Measurements from ENCODE around the gene KIAA1549.
"Not testable (repeated sequence)": the region's sequence is repeated elsewhere in the genome, so short reads cannot be mapped to it uniquely, and the experiment has no call there.

Gene KIAA1549

GRCh38 chr7:138992052-138992531 is 10.9 kb upstream of the KIAA1549 start:
- no peak overlapping the region for H3K27ac ChIP-seq (ENCODE audit: low read length)
- H3K36me3 ChIP-seq (ENCODE audit: insufficient read depth, low read depth, low read length) = no peaks in the 10 kb centered on the region
- H3K4me1 ChIP-seq (ENCODE audit: insufficient read depth, low read length) = no peaks in the 10 kb centered on the region
- no peak overlapping the region for H3K9ac ChIP-seq (ENCODE audit: low read depth, low read length)
- peaks cover 10% of the 10 kb centered on the region for H3K9me3 ChIP-seq (ENCODE audit: insufficient read depth, low read depth, low read length)
- H3K4me3 ChIP-seq (ENCODE audit: low read length) = no peak overlapping the region
- H3K27me3 ChIP-seq (ENCODE audit: insufficient read depth, low read length) = no peaks in the 10 kb centered on the region

GRCh38 chr7:138987686-138988085 is 6.5 kb upstream of the KIAA1549 start:
- H3K4me1 ChIP-seq (ENCODE audit: insufficient read depth, low read length) = no peaks in the 10 kb centered on the region

GRCh38 chr7:138982204-138982623 is 1.0 kb upstream of the KIAA1549 start:
- no peaks in the 10 kb centered on the region for H3K9me3 ChIP-seq (ENCODE audit: insufficient read depth, low read depth, low read length)
- H3K36me3 ChIP-seq (ENCODE audit: insufficient read depth, low read depth, low read length) = no peaks in the 10 kb centered on the region
- H3K4me1 ChIP-seq (ENCODE audit: insufficient read depth, low read length) = peaks cover 10% of the 10 kb centered on the region
- H3K27me3 ChIP-seq (ENCODE audit: insufficient read depth, low read length) = peaks cover 23% of the 10 kb centered on the region
- H3K9ac ChIP-seq (ENCODE audit: low read depth, low read length) = peak overlapping the region; percentile 71; the same call in 1 of the 2 replicates
- peak overlapping the region; percentile 71 for H3K4me3 ChIP-seq (ENCODE audit: low read length)
- no peak overlapping the region for H3K27ac ChIP-seq (ENCODE audit: low read length)

More at GRCh38 chr7:138987686-138988085, 6.5 kb upstream of the KIAA1549 start:
- Histone ChIP-seq H3K9ac (ENCODE audit: low read depth, low read length) (no peak overlapping the region), H3K27ac (ENCODE audit: low read length) (no peak overlapping the region), H3K4me3 (ENCODE audit: low read length) (no peak overlapping the region), H3K36me3 (ENCODE audit: insufficient read depth, low read depth, low read length) (no peaks in the 10 kb centered on the region), H3K27me3 (ENCODE audit: insufficient read depth, low read length) (peaks cover 4% of the 10 kb centered on the region), H3K9me3 (ENCODE audit: insufficient read depth, low read depth, low read length) (peaks cover 10% of the 10 kb centered on the region)

GRCh38 chr7:138980563-138981291 is 462 bp downstream of the KIAA1549 start:
- no peaks in the 10 kb centered on the region for H3K36me3 ChIP-seq (ENCODE audit: insufficient read depth, low read depth, low read length)
- no peak overlapping the region for H3K27ac ChIP-seq (ENCODE audit: low read length)
- H3K4me1 ChIP-seq (ENCODE audit: insufficient read depth, low read length) = peaks cover 17% of the 10 kb centered on the region
- H3K9me3 ChIP-seq (ENCODE audit: insufficient read depth, low read depth, low read length) = no peaks in the 10 kb centered on the region
- H3K9ac ChIP-seq (ENCODE audit: low read depth, low read length) = peak overlapping the region; percentile 95; the same call in 1 of the 2 replicates
- H3K4me3 ChIP-seq (ENCODE audit: low read length) = peak overlapping the region; percentile 93
- peaks cover 23% of the 10 kb centered on the region for H3K27me3 ChIP-seq (ENCODE audit: insufficient read depth, low read length)

- Histone ChIP-seq H3K9ac (ENCODE audit: low read depth, low read length) (peak overlapping the region; percentile 95; the same call in 1 of the 2 replicates), H3K9me3 (ENCODE audit: insufficient read depth, low read depth, low read length) (no peaks in the 10 kb centered on the region), H3K4me1 (ENCODE audit: insufficient read depth, low read length) (peaks cover 24% of the 10 kb centered on the region), H3K36me3 (ENCODE audit: insufficient read depth, low read depth, low read length) (no peaks in the 10 kb centered on the region), H3K27ac (ENCODE audit: low read length) (no peak overlapping the region), H3K27me3 (ENCODE audit: insufficient read depth, low read length) (peaks cover 23% of the 10 kb centered on the region), H3K4me3 (ENCODE audit: low read length) (peak overlapping the region; percentile 93)
Measured at GRCh38 chr7:138979988-138980562, 1.1 kb downstream of the KIAA1549 start.

GRCh38 chr7:138979226-138979979 is 1.8 kb downstream of the KIAA1549 start:
- H3K4me1 ChIP-seq (ENCODE audit: insufficient read depth, low read length) = peaks cover 30% of the 10 kb centered on the region
- H3K9me3 ChIP-seq (ENCODE audit: insufficient read depth, low read depth, low read length) = no peaks in the 10 kb centered on the region
- H3K27ac ChIP-seq (ENCODE audit: low read length) = no peak overlapping the region
- H3K27me3 ChIP-seq (ENCODE audit: insufficient read depth, low read length) = peaks cover 23% of the 10 kb centered on the region
- no peaks in the 10 kb centered on the region for H3K36me3 ChIP-seq (ENCODE audit: insufficient read depth, low read depth, low read length)
- peak overlapping the region; percentile 95; the same call in 1 of the 2 replicates for H3K9ac ChIP-seq (ENCODE audit: low read depth, low read length)
- peak overlapping the region; percentile 93 for H3K4me3 ChIP-seq (ENCODE audit: low read length)

- Histone ChIP-seq H3K9me3 (ENCODE audit: insufficient read depth, low read depth, low read length) (no peaks in the 10 kb centered on the region), H3K27me3 (ENCODE audit: insufficient read depth, low read length) (peaks cover 23% of the 10 kb centered on the region), H3K4me1 (ENCODE audit: insufficient read depth, low read length) (peaks cover 38% of the 10 kb centered on the region), H3K9ac (ENCODE audit: low read depth, low read length) (no peak overlapping the region), H3K27ac (ENCODE audit: low read length) (no peak overlapping the region), H3K36me3 (ENCODE audit: insufficient read depth, low read depth, low read length) (no peaks in the 10 kb centered on the region), H3K4me3 (ENCODE audit: low read length) (no peak overlapping the region)
Measured at GRCh38 chr7:138978541-138979184, 2.5 kb downstream of the KIAA1549 start.

GRCh38 chr7:138976161-138976560 is 5.0 kb downstream of the KIAA1549 start:
- H3K4me1 ChIP-seq (ENCODE audit: insufficient read depth, low read length) = peaks cover 39% of the 10 kb centered on the region
- not testable (repeated sequence) for H3K27ac ChIP-seq (ENCODE audit: low read length)

GRCh38 chr7:138975343-138976104 is 5.7 kb downstream of the KIAA1549 start:
- no peaks in the 10 kb centered on the region for H3K36me3 ChIP-seq (ENCODE audit: insufficient read depth, low read depth, low read length)
- no peak overlapping the region for H3K27ac ChIP-seq (ENCODE audit: low read length)
- H3K9ac ChIP-seq (ENCODE audit: low read depth, low read length) = peak overlapping the region; percentile 0; the same call in 1 of the 2 replicates
- H3K27me3 ChIP-seq (ENCODE audit: insufficient read depth, low read length) = peaks cover 7% of the 10 kb centered on the region; the same call in 1 of the 2 replicates
- H3K9me3 ChIP-seq (ENCODE audit: insufficient read depth, low read depth, low read length) = no peaks in the 10 kb centered on the region
- H3K4me1 ChIP-seq (ENCODE audit: insufficient read depth, low read length) = peaks cover 39% of the 10 kb centered on the region
- peak overlapping the region; percentile 36 for H3K4me3 ChIP-seq (ENCODE audit: low read length)

More at GRCh38 chr7:138976161-138976560, 5.0 kb downstream of the KIAA1549 start:
- H3K36me3 ChIP-seq (ENCODE audit: insufficient read depth, low read depth, low read length); H3K9me3 ChIP-seq (ENCODE audit: insufficient read depth, low read depth, low read length); H3K4me3 ChIP-seq (ENCODE audit: low read length); H3K9ac ChIP-seq (ENCODE audit: low read depth, low read length): not testable (repeated sequence)
- H3K27me3 ChIP-seq (ENCODE audit: insufficient read depth, low read length) = peaks cover 10% of the 10 kb centered on the region; the same call in 1 of the 2 replicates

- Histone ChIP-seq H3K4me3 (ENCODE audit: low read length) (peak overlapping the region; percentile 36; the same call in 1 of the 2 replicates), H3K27me3 (ENCODE audit: insufficient read depth, low read length) (no peaks in the 10 kb centered on the region; the same call in 1 of the 2 replicates), H3K36me3 (ENCODE audit: insufficient read depth, low read depth, low read length) (no peaks in the 10 kb centered on the region), H3K9me3 (ENCODE audit: insufficient read depth, low read depth, low read length) (no peaks in the 10 kb centered on the region), H3K4me1 (ENCODE audit: insufficient read depth, low read length) (peaks cover 38% of the 10 kb centered on the region), H3K27ac (ENCODE audit: low read length) (no peak overlapping the region), H3K9ac (ENCODE audit: low read depth, low read length) (peak overlapping the region; percentile 0; the same call in 1 of the 2 replicates)
Measured at GRCh38 chr7:138974675-138975292, 6.4 kb downstream of the KIAA1549 start.
